GM19240 (cell line): ENCODE results near the gene GBF1.
"Not testable (repeated sequence)": the region's sequence is repeated elsewhere in the genome, so short reads cannot be mapped to it uniquely, and the experiment has no call there.

Experiments used
- DNase-seq: peaks from one replicate; pipeline ENCODE4 v3.0.0; 2011; ENCODE audit warnings: low spot score; ENCODE audit not compliant: insufficient read length

Gene GBF1

DNA sequence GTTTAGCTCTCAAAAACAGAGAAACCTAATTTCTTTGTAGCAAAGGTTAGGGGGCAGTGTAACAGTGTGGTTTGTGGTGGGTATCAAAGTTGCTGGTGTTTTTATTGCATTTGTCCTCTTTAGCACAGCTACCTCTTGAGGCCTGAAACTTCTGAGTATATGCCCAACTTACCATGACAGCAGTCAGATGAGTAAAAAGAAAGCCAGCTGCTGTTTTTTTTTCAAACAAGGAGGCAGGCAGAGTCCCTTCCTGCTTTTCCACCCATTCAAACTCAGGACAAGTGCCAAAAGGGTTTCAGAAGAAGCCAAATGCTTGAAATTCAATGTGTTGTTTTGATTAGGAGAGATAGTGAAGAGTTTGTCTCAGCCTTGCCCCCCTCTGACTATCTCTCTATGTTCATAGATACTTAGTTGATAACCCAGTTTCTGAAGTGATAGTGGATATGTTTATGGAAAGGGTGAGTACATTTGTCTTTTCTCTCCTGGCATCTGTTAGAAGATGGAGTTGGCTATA, 23.1 kb downstream of the GBF1 start:
- no peak for DNase-seq

DNA sequence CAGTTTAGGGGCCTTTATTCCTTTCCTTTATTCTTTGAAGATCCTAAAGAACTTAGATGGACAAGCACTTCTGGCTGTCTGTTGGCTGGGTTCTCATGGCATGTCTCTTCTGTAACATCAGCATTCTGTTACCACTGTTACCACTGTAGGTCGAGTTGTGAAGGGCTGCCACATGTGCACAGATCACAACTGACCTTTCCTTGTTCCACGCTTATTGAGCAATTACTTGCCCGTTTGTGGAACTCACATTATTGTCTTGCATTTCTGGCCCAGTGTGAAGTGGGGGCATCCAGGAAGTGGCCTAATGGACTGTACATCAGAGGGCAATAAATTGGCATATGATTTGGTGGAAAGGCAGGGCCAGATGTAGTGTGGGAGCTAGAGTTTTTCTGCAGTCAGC, 23.7 kb downstream of the GBF1 start:
- no peak for DNase-seq

- DNase-seq = no peak
These were observed 28.7 kb downstream of the GBF1 start for GRCh38 chr10:102274062-102274461.

- DNase-seq = no peak
These were observed 30.0 kb downstream of the GBF1 start for GRCh38 chr10:102275343-102275742.

DNA sequence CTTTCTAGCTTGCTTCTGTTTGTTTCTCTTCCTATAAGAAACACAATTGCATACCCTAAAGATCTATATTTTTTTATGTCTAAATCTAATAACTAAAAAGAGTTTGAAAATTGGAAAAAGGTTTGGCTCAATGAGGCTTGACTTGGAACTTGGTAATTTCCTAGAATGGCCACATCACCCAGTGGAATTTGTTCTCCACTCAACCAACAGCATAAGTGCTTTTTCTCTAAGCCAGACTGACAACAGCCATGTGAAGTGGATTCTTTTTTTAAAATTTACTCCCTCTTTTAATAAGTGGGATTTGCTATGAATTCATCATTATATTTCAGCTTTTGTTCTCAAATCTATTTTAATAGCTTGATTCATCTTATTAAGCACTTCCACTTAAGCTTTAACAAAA, 33.8 kb downstream of the GBF1 start:
- DNase-seq = no peak

- no peak for DNase-seq
These were observed 35.2 kb downstream of the GBF1 start for GRCh38 chr10:102280397-102281101.

GRCh38 chr10:102281102-102281487, 35.8 kb downstream of the GBF1 start:
- DNase-seq = no peak

- no peak for DNase-seq
These were observed 38.2 kb downstream of the GBF1 start for GRCh38 chr10:102283488-102283887.

DNA sequence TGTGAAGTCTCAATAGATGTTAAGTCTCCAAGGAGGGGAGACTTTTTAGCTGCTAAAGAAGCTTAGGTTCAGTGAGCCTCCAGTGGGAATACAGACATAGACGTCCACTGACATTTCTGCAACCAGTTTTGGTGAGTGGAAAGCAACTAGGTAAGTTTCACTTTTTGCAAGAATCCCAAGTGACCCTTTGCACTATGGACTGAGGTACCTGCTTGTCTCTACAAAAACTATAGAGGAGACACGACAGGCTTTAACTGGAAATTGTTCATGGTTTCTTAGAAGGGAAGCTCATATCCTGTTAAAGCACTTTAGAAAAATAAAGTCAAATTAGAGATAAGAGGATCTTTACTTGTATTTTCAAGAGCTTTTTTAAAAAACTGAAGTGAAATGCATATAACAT, 38.6 kb downstream of the GBF1 start:
- no peak for DNase-seq

DNA sequence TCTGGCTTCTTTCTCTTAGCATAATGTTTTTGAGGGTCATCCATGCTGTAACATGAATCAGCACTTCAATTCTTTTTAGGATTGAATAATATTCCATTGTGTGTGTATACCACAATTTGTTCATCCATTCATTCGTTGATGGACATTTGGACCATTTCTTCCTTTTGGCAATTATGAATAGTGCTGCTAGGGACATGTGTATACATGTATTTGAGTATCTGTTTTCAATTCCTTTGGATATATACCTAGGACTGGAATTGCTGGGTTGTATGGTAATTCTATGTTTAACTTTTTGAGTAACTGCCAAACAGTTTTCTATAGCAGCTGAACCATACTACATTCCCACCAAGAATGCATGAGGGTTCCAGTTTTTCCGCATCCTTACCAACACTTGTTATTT, 39.2 kb downstream of the GBF1 start:
- DNase-seq = no peak

- no peak for DNase-seq
These were observed 39.8 kb downstream of the GBF1 start for GRCh38 chr10:102285133-102285532.

- DNase-seq = no peak
These were observed 40.9 kb downstream of the GBF1 start for GRCh38 chr10:102286216-102286615.

DNA sequence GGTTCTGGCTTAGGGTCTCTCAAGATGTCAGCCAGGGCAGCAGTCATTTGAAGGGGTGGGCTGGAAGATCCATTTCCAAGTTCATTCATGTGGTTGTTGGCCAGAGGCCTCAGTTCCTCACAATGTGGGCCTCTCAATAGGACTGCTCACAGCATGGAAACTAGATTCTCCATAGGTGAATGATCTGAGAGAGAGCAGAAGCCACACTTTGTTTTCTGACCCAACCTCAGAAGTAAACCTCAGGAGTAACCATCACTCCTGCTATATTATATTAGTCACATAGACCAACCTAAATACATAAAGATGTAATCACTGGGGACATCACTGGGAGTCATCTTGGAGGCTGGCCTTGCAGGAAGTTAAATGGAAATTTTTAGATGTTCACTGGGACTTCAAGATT, 42.2 kb downstream of the GBF1 start:
- DNase-seq = no peak

DNA sequence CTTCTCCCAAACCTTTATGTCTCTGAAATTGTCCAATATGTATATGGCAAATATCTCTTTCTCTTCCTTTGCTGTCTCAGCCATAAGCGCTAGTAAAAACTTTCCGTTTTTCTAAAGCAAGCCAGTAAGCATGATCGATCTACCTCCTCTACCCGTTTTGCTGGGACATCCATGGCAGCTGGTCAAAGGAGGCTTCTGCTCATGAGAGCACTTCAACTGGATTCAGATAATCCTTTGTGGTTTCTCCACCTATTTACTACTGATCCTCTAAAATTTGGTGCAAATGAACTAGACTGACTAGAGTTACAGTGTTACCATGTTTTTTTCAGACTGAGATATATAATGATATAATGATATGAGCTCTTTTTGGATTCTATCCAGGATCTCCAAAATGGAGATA, 42.7 kb downstream of the GBF1 start:
- no peak for DNase-seq

GRCh38 chr10:102289356-102289755, 44.0 kb downstream of the GBF1 start:
- DNase-seq = no peak

- no peak for DNase-seq
These were observed 44.5 kb downstream of the GBF1 start for GRCh38 chr10:102289840-102290239.

GRCh38 chr10:102291221-102291905, 46.0 kb downstream of the GBF1 start:
- no peak for DNase-seq

GRCh38 chr10:102297101-102297500, 51.8 kb downstream of the GBF1 start:
- no peak for DNase-seq

DNA sequence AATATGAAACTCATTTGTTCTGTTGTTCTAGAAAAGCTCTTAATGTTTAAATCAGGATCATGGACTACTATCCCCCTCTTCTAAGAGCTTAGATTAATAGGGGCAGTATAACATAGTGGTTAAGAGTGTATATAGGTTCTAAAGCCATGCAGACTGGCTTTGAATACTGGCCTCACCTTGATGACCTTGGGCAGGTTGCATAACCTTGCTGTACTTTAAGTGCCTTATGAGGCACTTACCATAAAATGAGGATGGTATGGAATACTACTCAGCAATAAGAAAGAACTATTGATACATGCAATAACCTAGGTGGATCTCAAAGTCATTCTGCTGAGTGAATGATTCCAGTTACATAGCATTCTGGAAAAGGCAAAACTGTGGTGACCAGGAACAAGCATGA, 53.6 kb downstream of the GBF1 start:
- no peak for DNase-seq

DNA sequence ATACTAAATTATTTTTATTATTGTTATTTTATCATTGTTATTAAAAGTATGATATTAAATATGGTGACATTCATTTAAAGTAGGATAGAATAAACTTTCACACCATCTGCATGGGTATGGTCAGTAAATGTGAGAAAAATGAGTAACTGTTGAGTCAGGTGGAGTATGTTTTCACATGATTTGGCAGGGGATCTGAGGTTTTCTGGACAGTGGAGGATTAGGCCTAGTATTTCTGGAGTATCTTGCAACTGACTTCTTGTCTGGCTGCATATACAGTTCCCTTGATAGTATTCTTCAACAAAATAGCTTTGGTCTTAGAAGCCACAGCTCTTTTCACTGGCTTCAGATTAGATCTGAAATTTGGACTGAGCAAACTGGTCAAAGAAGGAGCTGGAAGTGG, 54.5 kb downstream of the GBF1 start:
- no peak for DNase-seq

GRCh38 chr10:102300278-102300843, 55.0 kb downstream of the GBF1 start:
- no peak for DNase-seq

- not testable (repeated sequence) for DNase-seq
These were observed 55.6 kb downstream of the GBF1 start for GRCh38 chr10:102300912-102301311.

DNA sequence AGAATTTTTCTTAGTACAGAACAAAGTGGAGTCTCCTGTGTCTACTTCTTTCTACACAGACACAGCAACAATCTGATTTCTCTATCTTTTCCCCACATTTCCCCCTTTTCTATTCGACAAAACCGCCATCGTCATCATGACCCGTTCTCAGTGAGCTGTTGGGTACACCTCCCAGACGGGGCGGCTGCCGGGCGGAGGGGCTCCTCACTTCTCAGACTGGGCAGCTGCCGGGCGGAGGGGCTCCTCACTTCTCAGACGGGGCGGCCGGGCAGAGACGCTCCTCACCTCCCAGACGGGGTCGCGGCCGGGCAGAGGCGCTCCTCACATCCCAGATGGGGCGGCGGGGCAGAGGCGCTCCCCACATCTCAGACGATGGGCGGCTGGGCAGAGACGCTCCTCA, 56.0 kb downstream of the GBF1 start:
- DNase-seq = not testable (repeated sequence)
